Measurements from ENCODE around the gene PLP2.

PLP2 gene

DNA sequence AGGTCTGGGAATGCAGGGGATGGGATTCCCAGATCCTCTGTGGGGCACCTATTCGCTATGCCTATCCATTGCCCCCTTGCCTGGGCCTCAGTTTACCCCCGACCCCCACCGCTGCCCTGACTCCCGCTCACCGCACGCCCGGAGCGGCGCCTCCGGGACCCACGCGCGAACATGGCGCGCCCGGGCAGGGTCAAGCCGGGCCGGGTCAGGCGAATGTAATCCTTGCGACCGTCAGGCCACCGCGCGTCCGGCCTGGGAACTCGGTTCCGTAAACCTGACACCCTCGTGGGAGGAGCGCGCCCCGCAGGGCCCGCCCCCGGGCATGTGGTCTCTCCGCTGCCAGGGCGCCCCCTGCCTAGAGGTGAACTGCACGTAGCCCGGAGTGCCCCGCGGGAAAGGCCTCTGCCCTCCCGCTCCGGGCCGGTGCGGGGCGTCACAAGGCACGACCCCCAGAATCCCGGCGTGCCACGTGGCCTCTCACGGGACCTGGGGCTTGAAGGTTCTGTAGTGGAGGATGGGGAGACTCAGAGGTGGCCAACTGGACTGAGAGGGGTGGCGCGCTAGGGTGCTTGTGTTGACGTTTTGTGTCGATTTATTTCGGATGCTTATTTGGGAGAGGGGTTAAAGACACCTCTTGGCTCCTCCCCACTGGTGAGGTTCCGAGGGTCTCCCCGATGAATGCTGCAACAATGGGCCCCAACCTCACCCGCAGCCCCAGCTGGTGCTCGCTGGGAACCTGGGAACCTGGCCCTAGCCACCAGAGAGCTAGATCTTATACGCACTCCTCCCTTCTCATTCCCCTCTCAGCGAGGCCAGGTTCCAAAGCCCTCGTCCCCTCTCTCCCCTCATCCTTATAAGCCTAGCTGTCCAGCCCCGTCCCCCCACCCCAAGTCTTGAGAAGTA lies 14.7 kb downstream of the PLP2 start, which contains the start of gene PRICKLE3:
Gene PRICKLE3 (minus strand): TSS at position 249 of the 903 bp plus-strand sequence. CDS start 76 bp downstream, at position 173.
- DNase-seq (ENCODE audit: low spot score), result peak; percentile 32

DNA sequence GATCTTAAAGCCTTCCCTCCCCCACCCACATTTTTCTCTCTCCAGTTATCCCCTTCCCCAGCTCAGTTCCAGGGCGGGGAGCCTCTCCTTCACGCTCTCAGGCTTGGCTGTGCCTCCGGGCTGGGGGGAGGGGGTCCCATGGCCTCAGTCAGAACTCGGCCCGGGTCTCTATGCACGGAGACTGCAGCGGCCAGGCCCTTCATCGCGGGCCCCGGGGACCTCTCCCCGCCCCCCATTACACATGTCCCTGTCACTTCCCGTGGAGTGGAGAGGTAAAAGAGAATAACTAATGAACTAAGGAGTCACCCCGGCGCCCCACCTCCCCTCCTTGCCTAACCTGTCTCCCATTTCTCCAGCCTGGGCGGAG lies 15.3 kb downstream of the PLP2 start:
- DNase-seq (ENCODE audit: low spot score), result no peak

DNA sequence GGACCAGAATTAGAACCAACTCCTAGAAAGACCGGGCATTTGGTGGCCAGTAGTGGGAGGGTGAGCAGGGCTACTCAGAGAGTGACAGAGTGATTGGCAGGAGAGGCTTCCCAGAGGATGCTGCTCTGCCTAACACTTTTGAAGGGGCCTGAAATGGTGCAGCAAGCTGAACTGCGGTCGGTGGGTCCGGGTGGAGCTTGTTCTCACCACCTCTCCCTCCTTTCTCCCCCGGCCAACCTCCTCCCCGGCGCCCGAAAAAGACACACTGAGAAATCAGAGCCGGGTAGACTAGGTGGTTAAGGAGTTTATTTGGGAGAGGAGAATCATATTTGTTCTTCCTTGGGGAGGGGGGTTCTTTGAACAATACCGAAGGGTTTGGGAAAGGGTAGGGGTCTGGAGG lies 15.8 kb downstream of the PLP2 start:
- no peak for DNase-seq (ENCODE audit: low spot score)

DNA sequence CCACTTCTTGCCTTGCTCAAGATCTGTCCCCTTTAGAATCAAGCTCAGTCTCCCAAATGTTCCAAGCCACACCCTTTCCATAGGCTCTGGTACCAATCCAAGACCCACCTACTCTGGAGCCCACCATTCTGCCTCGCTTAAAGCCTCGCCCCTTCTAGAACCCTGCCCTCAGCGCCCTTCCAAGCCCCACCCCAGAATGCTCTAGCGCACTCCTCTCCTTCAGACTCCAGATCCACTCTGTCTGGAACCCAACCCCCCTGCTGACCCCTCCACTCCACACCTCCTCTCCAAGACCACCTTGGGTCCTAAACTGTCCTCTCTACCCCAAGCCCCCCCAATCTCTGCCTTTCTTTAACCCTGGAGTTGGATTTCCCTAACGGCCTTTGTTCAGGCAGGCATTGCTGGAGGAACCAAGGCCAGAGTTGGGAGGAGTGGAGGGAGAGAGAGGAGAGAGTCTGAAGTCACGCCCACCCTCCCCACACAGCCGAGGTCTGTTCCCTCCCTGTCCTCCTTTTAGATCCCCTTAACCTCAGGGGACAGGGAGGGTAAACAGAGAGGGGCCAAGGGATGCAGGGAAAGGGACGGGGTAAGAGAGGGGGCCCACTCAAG lies 16.9 kb downstream of the PLP2 start:
- DNase-seq (ENCODE audit: low spot score), result no peak

DNA sequence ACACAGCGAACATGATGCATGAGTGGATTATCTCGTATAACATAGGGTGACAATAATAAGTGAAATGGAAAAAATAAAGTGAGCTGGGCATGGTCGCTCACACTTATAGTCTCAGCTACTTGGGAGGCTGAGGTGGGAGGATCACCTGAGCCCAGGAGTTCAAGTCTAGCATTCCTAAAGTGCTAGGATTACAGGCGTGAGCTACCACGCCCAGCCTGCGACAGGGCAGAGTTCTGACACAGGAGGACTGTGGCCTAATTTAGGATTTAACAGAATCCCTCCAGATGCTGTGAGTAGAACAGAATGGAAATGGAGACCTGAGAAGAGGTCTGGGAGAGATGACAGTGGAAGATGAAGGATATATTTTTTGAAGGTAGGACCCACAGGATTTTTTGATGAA lies 17.9 kb downstream of the PLP2 start:
- DNase-seq (ENCODE audit: low spot score), result no peak

DNA sequence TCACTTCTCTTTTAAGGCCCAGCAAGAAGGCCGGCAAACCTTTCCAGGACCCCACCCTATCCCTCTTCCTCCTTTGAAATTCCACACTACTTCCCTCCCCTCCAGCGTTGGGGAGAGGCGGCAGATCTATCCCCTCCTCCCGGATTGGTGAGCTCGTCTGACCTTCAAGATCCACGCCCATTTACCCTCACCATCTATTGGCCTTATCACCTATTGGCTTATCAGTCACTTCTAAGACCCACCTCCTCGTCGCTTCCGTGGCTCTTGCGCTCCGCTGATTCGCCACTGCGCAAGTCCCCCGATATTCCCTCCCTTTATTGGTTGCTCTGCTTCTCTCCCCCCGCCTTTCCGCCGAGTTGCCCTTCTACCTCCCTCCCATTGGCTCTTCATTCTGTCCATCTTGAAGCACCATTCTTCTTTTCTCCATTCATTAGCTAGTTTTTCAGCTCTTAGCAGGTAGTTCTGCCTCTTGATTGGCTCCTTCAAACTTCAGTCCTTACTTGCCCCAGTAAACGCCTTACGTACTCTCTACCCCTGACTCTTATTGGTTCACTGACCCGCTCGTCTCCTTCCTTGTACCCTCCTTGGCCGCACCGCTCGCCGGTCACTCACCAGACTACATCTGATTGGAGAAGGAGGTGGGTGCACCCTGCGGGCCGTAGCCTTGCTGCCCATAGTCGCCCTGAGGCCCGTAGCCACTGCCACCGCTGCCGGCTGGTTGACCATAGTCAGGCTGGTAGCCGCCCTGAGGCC lies 19.3 kb downstream of the PLP2 start:
- peak; percentile 77 for DNase-seq (ENCODE audit: low spot score)

DNA sequence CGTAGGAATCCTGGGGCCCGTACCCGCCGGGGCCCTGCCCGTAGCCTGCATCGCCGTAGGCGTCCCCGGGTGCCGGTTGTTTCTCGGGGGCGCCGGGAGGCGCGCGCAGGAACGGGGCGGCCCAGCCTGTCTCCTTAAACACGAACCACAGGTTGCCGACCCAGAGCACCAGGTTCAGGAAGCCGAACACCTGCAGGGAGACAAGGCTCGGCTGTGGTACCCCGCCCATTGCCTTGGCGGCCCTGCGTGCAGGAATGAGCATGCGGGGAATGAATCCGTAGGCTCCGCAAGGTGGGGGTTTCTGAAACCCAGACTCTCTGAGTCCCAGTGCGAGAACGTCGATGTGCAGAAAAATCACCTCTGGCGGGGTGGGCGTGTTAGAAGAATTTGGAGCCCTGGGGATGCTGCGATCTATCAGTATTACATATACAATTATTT lies 19.9 kb downstream of the PLP2 start:
- no peak for DNase-seq (ENCODE audit: low spot score)

DNA sequence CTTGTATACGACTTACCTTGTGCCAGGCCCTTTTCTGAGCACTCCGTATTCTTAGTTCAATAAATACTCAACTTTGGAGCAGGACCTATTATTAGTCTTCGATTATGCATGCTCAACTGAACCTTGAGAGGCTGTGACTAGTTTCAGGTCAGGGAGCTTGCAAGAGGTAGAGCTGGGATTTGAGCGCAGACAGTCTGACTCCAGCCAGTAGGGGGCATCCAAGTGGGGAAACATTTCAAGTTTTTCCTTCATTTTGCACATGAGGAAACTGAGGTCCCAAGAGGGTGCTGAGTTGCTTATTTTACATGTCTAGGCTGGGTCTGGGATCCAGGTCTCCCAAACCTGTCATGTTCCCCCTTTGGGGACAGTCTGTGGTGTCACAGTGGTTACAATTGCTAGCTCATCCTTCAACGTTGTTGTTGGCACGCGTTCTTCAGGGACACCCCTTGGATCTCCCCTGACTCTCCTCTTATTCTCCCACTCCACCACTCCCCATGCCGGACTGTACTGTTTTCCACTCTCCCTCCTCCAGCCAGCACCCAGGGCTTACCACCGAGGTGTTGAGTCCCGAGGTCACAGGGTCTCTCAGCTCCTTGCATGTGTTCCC lies 21.1 kb downstream of the PLP2 start:
- no peak for DNase-seq (ENCODE audit: low spot score)

DNA sequence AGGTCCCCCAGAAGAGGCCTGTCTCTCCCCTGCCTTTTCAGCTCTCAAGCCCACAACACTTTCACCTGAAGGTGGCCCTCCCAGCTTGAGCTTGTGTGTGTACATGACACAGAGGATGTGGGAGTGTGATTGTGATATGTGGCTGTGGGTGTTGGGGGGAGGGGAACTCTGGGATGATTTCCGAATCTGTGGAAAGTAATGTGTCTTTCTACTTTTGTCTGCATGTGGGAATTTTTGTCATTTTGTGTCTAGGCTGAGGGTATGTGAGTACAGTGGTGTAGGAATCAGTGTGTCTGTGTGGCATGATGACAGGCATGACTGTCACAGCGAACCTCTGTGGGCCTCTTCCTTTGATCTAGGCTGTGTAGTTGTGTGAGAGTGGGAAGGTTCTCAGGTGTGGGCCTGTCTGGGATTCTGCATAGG lies 21.9 kb downstream of the PLP2 start:
- no peak for DNase-seq (ENCODE audit: low spot score)

DNA sequence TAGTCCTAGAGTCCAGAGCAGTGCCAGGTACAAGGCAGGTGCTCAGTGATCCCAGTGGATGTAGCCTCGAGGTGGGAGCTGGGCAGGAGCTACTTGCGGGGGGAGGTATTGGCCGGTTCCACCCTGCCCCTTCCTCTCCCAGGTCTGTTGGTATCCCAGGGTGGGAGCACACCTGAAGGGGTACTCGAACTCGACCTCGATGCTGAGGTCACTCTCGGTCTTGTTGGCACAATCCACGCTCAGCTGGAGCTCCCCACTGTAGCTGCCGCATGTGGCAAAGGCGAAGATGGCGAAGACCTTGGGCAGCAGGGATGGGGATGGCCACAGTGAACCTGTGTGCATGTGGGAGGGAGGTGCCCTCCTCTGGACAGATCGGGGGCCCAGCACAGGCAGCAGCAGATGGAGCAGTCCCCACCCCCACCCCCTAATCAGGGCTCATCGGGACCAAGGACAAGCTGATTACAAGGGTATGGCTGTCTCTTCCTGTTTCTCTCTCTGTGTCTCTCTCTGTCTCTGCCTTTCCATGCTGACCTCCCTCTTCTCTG lies 25.9 kb downstream of the PLP2 start:
- DNase-seq (ENCODE audit: low spot score), result no peak

DNA sequence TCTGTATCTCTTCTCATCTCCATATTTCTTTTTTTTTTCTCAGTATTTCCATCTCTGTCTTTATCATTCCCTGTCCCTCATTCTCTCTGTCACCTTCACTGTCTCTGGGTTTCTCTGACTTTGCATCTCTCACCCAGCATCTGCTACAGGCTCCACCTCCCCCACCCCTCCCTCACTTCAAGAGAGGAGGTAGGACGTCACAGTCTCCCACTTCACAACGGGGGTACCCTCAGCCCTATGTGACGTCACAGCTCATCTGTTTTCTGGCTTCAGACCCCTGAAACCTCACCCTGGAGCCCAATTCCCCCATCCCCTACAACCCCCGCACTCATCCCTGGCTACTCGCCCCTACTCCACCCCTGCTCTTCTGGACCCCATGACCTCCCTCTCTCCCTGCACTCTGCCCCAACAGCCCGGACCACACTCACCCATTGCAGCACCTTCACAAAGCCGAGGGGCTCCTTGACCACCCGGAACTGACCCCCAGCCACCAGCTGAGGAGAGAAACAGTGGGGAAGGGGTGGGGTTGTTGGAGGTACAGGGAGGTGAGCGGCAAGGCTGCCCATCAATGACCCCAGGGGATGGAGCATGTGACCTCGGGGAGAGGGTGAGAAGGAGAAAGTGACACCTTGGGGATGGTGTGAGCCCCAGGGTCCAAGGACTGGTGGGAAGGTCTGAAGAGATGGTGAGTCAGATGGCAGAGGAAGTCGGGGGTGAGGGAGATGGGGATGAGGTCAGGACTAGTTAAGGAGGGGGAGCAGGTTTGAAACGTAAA lies 27.0 kb downstream of the PLP2 start:
- no peak for DNase-seq (ENCODE audit: low spot score)

DNA sequence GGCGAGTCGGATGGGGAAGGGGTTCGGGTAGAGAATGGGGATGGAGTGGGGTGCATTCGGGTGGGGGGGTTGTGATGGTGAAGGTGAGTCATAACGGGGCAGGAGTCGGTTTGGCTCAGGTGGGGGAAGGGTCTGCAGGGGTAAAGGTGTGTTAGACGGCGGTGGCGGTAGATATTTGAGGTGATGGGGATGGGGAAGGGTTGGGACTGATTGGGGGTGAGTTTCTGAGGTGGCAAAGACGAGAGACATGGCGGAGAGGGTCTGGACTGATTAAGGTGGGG lies 27.6 kb downstream of the PLP2 start:
- no peak for DNase-seq (ENCODE audit: low spot score)

DNA sequence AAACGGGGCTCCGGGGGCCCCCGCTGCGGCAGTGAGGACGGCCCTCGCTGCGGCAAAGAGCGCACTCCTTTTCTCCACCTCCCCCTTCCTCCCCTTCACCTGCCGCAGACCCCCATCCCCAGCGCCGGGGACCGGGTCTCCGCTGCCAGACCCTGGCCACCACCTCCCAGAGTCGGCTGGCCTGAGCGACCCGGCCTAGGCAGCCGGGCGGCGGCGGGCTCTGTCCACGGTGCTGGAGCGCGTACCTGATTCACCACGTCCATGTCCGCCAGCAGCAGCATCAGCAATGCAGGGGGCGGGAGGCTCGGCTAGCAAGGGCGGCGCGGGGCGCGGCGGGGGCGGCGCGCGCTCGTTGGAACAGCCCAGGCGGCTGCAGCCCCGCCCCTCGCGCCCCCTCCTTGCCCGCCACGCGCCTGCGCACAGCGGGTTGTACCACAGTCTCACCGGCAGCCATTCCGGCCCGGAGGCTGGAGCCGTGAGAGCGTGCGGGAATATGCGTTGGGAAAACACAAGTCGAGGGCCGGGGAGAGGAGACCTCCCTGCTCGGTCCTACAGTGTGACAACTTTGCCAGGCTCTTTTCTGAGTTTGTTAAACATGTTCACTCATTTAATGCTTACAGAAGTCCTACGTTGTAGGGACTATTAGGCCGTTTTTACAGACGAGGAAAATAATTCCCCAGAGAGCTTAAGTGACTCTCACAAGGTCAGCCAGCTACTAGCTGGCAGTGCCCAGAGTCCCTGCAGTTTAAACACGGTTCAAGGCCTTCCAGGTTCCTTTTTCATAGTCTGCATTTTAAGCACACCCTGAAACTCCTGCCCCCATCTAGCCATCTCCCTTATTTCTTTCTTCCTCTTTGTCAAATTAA lies 28.4 kb downstream of the PLP2 start, which contains the start of gene SYP:
Gene SYP (minus strand): TSS at position 288 of the 866 bp plus-strand sequence. CDS start 7 bp downstream, at position 281.
- peak; percentile 88 for DNase-seq (ENCODE audit: low spot score)

DNA sequence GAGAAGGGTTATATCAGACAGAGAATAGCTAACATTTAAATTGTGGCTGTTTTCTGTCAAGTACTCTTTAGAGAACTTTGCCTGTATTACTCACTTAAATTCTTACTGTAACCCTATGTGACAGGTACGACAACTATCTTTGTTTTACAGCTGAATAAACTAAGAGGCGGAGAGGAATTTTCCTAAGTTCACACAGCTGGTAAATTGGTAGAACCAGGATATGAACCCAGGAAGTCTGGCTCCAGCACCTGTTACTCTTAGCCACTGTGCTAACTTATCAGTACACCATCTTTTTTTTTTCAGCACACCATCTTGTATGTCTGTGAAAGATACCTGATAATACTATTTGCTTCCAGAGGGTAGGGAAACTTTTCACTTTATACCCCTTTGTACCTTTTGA lies 30.3 kb downstream of the PLP2 start:
- no peak for DNase-seq (ENCODE audit: low spot score)

DNA sequence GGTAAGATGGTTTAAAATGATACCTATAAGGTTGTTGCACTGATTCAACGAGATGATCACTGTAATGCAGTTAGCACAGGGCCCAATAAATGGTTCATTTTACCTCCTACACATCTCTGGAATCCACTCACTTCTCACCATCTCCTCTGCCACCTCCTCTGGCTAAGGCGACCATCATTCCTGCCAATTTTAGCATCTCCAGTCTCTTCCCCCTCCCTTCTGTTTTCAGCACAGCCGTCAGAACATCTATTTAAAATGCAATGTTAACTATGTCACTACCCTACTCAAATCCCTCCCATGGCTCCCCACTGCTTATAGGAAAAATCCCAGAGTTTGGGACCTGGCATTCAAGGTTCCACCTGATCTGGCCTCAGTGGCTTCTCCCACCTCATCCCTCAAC lies 31.8 kb downstream of the PLP2 start:
- DNase-seq (ENCODE audit: low spot score), result no peak

DNA sequence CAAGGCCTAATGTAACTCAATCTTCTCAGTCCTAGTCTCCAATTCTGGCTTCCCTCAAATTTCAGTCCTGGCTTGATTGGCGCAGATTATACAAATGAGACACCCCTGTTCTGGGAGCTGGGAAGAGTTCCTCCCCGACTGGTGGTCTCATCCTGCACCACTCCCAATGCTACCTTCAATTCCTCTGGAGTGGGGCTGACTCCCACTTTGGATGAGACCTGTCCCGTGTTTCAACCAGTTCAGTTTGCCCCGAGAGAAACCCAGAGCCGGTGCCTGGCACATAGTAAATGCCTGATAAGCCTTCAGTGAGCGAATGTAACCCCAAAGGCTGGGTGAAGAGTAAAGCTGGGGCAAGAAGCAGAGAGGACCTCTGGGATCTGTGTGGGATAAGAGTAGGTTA lies 32.3 kb downstream of the PLP2 start:
- DNase-seq (ENCODE audit: low spot score), result no peak

DNA sequence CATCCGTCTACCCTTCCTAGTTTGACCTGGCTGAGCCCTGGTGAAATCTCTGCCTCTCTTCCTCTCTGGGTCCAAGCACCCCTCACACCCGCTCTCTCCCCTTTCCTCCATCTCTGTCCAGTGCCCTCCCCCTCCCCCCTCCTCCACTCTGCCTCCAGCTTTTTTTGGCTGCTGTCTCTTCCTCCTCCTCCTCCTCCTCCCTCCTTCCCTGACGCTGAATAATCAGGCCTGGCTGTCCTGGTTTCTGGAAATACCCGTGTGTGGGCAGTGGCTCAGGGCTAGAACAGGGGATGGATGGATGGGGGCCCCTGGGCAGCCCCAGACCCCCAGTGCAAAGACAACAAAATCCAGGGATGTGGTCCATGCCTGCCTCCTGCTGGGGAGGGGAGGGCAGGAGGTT lies 33.0 kb downstream of the PLP2 start:
- no peak for DNase-seq (ENCODE audit: low spot score)

DNA sequence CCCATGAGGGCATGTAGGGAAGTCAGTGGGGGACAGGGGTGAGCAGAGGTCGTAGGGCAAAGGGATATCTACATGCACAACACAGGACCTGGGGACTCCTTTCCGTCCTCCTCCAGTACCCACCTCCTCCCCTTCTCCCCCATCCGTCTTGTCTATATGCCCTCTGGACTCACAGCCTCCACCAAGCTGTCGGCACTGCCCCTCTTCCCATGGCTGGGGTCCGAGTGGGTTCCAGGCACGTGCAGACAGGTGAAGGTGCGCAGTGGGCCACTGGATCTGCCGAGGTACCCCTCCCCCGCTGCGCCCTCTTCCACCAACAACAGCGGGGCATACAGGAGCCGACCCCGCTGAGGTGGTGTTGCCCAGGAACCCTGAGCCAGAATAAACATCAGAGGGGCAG lies 33.7 kb downstream of the PLP2 start:
- DNase-seq (ENCODE audit: low spot score), result no peak

DNA sequence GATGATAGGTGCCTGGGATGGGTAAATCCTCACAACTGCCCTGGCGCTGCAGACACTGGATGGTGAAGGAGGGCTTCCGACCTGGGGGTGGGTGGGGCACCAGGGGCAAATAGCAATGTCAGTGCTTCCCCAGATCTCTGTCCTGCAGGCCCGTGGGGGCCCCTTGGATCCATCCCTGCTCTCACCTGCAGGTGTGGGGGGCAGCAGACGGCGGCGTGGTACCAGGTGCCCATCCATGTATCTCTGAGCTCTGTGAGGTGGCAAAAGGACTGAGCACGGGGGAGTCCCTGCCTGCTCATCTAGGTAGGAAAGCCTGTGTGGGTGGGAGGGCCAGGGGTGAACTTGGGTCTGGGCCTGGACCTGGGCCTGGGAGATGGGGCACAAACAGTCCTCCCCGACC lies 34.8 kb downstream of the PLP2 start:
- no peak for DNase-seq (ENCODE audit: low spot score)

DNA sequence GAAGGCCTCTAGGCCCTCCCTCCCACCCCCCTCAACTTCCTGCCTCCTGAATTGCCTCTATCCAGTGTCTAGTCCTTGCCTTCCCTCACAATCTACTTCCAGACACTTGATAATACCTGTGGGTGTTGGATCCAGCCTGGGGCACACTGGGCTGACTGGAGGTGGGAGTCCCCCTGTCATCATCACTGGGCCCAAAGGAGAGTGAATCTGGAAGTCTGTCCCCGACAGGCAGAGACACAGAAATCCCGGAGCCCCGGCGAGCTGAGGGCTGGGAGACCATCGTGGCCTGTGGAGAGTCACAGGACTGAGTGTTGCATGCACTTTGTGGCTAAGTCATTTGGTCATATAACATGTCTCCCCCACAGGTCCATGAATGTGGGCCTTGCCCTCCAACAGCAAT lies 36.7 kb downstream of the PLP2 start:
- no peak for DNase-seq (ENCODE audit: low spot score)

Measured in iPS-NIHi11 (cell line).